HG02678 (cell line): ENCODE measurements around the gene PPP3CA.

Experiments used
- ATAC-seq: cut with Tn5 transposase; IDR thresholded peaks from one replicate; pipeline ENCODE4 v1.9.1; 2021; ENCODE audit warnings: mild to moderate bottlenecking, moderate library complexity; ENCODE audit not compliant: unreplicated experiment

Gene PPP3CA

GRCh38 chr4:101065935-101066485 is 281.3 kb downstream of the PPP3CA start:
- no peak for ATAC-seq

GRCh38 chr4:101065346-101065745 is 282.0 kb downstream of the PPP3CA start:
- no peak for ATAC-seq

GRCh38 chr4:101064541-101065180 is 282.7 kb downstream of the PPP3CA start:
- ATAC-seq: no peak

GRCh38 chr4:101055392-101055791 is 291.9 kb downstream of the PPP3CA start:
- ATAC-seq: no peak

GRCh38 chr4:101050837-101051205 is 296.5 kb downstream of the PPP3CA start:
- no peak for ATAC-seq

- ATAC-seq: no peak
Observed at GRCh38 chr4:101050088-101050836, 297.1 kb downstream of the PPP3CA start.

- no peak for ATAC-seq
Observed at GRCh38 chr4:101049549-101050001, 297.8 kb downstream of the PPP3CA start.

- ATAC-seq: no peak
Observed at GRCh38 chr4:101044766-101045165, 302.6 kb downstream of the PPP3CA start.

GRCh38 chr4:101042847-101043246 is 304.5 kb downstream of the PPP3CA start:
- ATAC-seq: no peak

- no peak for ATAC-seq
Observed at GRCh38 chr4:101040776-101041175, 306.6 kb downstream of the PPP3CA start.

- no peak for ATAC-seq
Observed at GRCh38 chr4:101039367-101039766, 308.0 kb downstream of the PPP3CA start.

GRCh38 chr4:101037938-101038413 is 309.4 kb downstream of the PPP3CA start:
- ATAC-seq: no peak

GRCh38 chr4:101037249-101037648 is 310.1 kb downstream of the PPP3CA start:
- no peak for ATAC-seq

GRCh38 chr4:101035487-101035886 is 311.8 kb downstream of the PPP3CA start:
- ATAC-seq: no peak

- ATAC-seq: no peak
Observed at GRCh38 chr4:101033986-101034385, 313.3 kb downstream of the PPP3CA start.

GRCh38 chr4:101032541-101032940 is 314.8 kb downstream of the PPP3CA start:
- ATAC-seq: no peak

- ATAC-seq: no peak
Observed at GRCh38 chr4:101031971-101032370, 315.4 kb downstream of the PPP3CA start.

GRCh38 chr4:101028886-101029285 is 318.4 kb downstream of the PPP3CA start:
- no peak for ATAC-seq

GRCh38 chr4:101027721-101028120 is 319.6 kb downstream of the PPP3CA start:
- ATAC-seq: no peak

- no peak for ATAC-seq
Observed at GRCh38 chr4:101025755-101026154, 321.6 kb downstream of the PPP3CA start.

GRCh38 chr4:101022151-101023024 is 324.9 kb downstream of the PPP3CA start:
- no peak for ATAC-seq
